ENCODE measurements around the gene OTUD1. TPM values are rescaled to one million over a fixed set of nuclear protein-coding genes. Genes with fewer than 3 reads are reported as not detected.

The OTUD1 gene
- total and polyA plus RNA-seq, 10 of the 15 experiments (the other 5 are each of a cell fraction or from before 2014, with no cell fraction given) = 0.18 to 1.6 (median 0.63) TPM; not detected in 1

DNA sequence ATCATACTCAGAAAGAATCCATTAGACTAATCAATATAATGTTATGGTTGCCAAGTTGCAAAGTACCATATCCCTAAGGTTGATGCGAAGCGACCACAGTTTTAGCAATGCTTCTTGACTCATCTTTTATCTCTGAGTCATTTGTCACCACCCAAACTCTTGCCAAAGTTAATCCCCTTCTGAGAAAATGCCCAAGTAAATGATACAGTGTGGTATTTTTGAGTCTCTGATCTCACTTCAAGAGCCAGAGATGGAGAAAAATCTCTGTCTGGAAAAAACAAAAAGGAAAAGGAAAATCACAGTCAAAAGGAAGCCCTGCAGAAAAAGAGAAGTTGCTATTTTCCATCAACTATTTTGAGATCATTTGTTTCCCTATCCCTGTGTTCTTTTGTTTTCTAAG lies 26.7 kb upstream of the OTUD1 start:
- peaks cover 18% of the 10 kb centered on the region for H3K4me1 ChIP-seq (ENCODE audit: control insufficient read depth, insufficient read depth, low read length)
- H3K9ac ChIP-seq (ENCODE audit: control insufficient read depth, insufficient read depth, low read length) = no peak overlapping the region
- CTCF ChIA-PET = no interaction called here
- H3K9me3 ChIP-seq (replicated peaks; ENCODE audit: control insufficient read depth, insufficient read depth, low read length) = no peaks in the 10 kb centered on the region
- no peak overlapping the region for H3K4me3 ChIP-seq
- ATAC-seq (peak; percentile 28), FAIRE-seq (no peak), DNase-seq (ENCODE audit: low read depth, low spot score) (no peak)
- no peaks in the 10 kb centered on the region for H3K79me2 ChIP-seq (ENCODE audit: control insufficient read depth, insufficient read depth, low read length)
- no peak overlapping the region for H2AFZ ChIP-seq (ENCODE audit: control insufficient read depth, low read depth, low read length)
- intact Hi-C loops (cut with micrococcal nuclease; ENCODE audit: unreplicated experiment) (no loop called here), in situ Hi-C loops (cut with MboI) (no loop called here)
- H3K27me3 ChIP-seq (replicated peaks in 1 of 2; ENCODE audit: control insufficient read depth in 2 of 2, insufficient read depth in 2 of 2, low read length in 1 of 2) = no peaks in the 10 kb centered on the region
- no peaks in the 10 kb centered on the region for H3K36me3 ChIP-seq (ENCODE audit: control insufficient read depth in 2 of 2, insufficient read depth in 2 of 2, low read length in 1 of 2)
- BruUV-seq (replicated peaks) = no TSS peak
- SMC1A ChIA-PET (ENCODE audit: uncharacterized antibody, unreplicated experiment) = no interaction called here
- POLR2A ChIA-PET = no interaction called here
- no peak overlapping the region for H3K4me2 ChIP-seq (ENCODE audit: control insufficient read depth, insufficient read depth)
- 5% methylated on average over 2 of the region's 2 CpGs for WGBS (ENCODE audit: insufficient coverage, insufficient replicate concordance, low lambda C conversion rate, missing lambda C conversion rate)
- H4K20me1 ChIP-seq (ENCODE audit: control insufficient read depth, insufficient read depth) = no peaks in the 10 kb centered on the region
- TF ChIP-seq MEF2A (IDR thresholded peaks at IDR 0.05; ENCODE audit: insufficient read depth, low read depth, low read length) = no peak
- no peak for TF ChIP-seq ZBED1 (IDR thresholded peaks at IDR 0.05; ENCODE audit: borderline replicate concordance)
- no peak for TF ChIP-seq GABPA (IDR thresholded peaks at IDR 0.05; ENCODE audit: low read depth)
- TF ChIP-seq, protein P1, sequence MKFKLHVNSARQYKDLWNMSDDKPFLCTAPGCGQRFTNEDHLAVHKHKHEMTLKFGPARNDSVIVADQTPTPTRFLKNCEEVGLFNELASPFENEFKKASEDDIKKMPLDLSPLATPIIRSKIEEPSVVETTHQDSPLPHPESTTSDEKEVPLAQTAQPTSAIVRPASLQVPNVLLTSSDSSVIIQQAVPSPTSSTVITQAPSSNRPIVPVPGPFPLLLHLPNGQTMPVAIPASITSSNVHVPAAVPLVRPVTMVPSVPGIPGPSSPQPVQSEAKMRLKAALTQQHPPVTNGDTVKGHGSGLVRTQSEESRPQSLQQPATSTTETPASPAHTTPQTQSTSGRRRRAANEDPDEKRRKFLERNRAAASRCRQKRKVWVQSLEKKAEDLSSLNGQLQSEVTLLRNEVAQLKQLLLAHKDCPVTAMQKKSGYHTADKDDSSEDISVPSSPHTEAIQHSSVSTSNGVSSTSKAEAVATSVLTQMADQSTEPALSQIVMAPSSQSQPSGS (IDR thresholded peaks at IDR 0.05; ENCODE audit: low read length) = no peak
- TF ChIP-seq, protein P2, sequence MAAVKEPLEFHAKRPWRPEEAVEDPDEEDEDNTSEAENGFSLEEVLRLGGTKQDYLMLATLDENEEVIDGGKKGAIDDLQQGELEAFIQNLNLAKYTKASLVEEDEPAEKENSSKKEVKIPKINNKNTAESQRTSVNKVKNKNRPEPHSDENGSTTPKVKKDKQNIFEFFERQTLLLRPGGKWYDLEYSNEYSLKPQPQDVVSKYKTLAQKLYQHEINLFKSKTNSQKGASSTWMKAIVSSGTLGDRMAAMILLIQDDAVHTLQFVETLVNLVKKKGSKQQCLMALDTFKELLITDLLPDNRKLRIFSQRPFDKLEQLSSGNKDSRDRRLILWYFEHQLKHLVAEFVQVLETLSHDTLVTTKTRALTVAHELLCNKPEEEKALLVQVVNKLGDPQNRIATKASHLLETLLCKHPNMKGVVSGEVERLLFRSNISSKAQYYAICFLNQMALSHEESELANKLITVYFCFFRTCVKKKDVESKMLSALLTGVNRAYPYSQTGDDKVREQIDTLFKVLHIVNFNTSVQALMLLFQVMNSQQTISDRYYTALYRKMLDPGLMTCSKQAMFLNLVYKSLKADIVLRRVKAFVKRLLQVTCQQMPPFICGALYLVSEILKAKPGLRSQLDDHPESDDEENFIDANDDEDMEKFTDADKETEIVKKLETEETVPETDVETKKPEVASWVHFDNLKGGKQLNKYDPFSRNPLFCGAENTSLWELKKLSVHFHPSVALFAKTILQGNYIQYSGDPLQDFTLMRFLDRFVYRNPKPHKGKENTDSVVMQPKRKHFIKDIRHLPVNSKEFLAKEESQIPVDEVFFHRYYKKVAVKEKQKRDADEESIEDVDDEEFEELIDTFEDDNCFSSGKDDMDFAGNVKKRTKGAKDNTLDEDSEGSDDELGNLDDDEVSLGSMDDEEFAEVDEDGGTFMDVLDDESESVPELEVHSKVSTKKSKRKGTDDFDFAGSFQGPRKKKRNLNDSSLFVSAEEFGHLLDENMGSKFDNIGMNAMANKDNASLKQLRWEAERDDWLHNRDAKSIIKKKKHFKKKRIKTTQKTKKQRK (IDR thresholded peaks at IDR 0.05; ENCODE audit: low read depth, low read length) = no peak
- TF ChIP-seq STAT1 (conservative IDR thresholded peaks at IDR 0.05) = no peak
- TF ChIP-seq, protein P3, sequence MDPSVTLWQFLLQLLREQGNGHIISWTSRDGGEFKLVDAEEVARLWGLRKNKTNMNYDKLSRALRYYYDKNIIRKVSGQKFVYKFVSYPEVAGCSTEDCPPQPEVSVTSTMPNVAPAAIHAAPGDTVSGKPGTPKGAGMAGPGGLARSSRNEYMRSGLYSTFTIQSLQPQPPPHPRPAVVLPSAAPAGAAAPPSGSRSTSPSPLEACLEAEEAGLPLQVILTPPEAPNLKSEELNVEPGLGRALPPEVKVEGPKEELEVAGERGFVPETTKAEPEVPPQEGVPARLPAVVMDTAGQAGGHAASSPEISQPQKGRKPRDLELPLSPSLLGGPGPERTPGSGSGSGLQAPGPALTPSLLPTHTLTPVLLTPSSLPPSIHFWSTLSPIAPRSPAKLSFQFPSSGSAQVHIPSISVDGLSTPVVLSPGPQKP (IDR thresholded peaks at IDR 0.05; ENCODE audit: low read depth, low read length) = no peak
- no peak for TF ChIP-seq ZNF274 (IDR thresholded peaks at IDR 0.05; ENCODE audit: insufficient read depth, insufficient read length)
- TF ChIP-seq ZNF622 (IDR thresholded peaks at IDR 0.05) = no peak
- no peak for TF ChIP-seq HCFC1 (IDR thresholded peaks at IDR 0.05; ENCODE audit: low read length)
- TF ChIP-seq ZSCAN29 (IDR thresholded peaks at IDR 0.05) = no peak
- TF ChIP-seq KLF5 (IDR thresholded peaks at IDR 0.05; ENCODE audit: partially characterized antibody) = no peak
- TF ChIP-seq JUNB (IDR thresholded peaks at IDR 0.05) = no peak
- TF ChIP-seq TBL1XR1 (IDR thresholded peaks at IDR 0.05; ENCODE audit: low read depth, low read length) = no peak
- TF ChIP-seq SIN3A (IDR thresholded peaks at IDR 0.05; ENCODE audit: low read depth, low read length) = no peak
- TF ChIP-seq NBN (IDR thresholded peaks at IDR 0.05) = no peak
- TF ChIP-seq, protein P4, sequence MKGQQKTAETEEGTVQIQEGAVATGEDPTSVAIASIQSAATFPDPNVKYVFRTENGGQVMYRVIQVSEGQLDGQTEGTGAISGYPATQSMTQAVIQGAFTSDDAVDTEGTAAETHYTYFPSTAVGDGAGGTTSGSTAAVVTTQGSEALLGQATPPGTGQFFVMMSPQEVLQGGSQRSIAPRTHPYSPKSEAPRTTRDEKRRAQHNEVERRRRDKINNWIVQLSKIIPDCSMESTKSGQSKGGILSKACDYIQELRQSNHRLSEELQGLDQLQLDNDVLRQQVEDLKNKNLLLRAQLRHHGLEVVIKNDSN (IDR thresholded peaks at IDR 0.05; ENCODE audit: borderline replicate concordance, extremely low read length, insufficient read depth, low read depth, low read length) = no peak
- TF ChIP-seq TCF7 (IDR thresholded peaks at IDR 0.05; ENCODE audit: borderline replicate concordance) = no peak
- H3K27ac ChIP-seq (ENCODE audit: control insufficient read depth, insufficient read depth) = no peak overlapping the region
- RAD21 ChIA-PET (ENCODE audit: unreplicated experiment) = no interaction called here

Measured in GM12878 (cell line).